ENCODE data around the gene PNRC2.

- no peak for TF ChIP-seq CTCF (IDR thresholded peaks at IDR 0.05)
- no peak for TF ChIP-seq POLR2A (IDR thresholded peaks at IDR 0.05)
Measured at GRCh38 chr1:23964235-23964668, 4.6 kb downstream of the PNRC2 start.

Measured in right lobe of liver (tissue), 4 donors.